Astrocyte of the cerebellum (primary cell): ENCODE measurements around the gene SCN3A.

Experiments
- DNase-seq: peaks from one replicate; pipeline ENCODE4 v3.0.0-alpha.2; 2011; ENCODE audit warnings: low read depth
- H3K4me3 ChIP-seq: 2 replicates; pipeline ENCODE4 v1.5.1; 2011; ENCODE audit warnings: mild to moderate bottlenecking, low read depth, low read length, moderate library complexity
- in situ Hi-C: cut with HindIII; loops from 2 replicates; pipeline ENCODE4 v1.10.0; 2017; ENCODE audit warnings: low sequenced_read_pairs
- TF ChIP-seq, protein P1 (sequence below): IDR thresholded peaks from 2 replicates; pipeline ENCODE4 v1.5.1; 2012; ENCODE audit warnings: low read length, low read depth, moderate library complexity, mild to moderate bottlenecking; ENCODE audit errors: missing control alignments

SCN3A gene

DNA sequence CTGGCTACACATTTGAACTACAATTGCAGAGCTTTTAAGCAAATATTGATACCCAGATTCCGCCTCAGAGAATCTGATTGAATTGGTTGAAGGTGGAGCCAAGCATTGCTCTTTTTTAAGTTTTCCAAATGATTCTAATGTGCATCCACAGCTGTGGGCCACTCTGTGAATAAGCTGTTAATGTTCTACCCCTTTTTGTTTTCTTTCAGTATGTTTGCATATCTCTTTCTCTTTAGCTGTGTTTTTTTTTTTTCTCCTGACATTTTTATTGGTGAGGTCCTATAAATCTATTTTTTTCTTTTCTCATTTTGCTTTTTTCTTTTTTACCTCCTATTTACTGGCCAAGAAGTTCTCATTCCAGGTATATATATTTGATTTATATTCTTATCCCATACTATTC is 6.5 kb downstream of the SCN3A start:
- in situ Hi-C loops, result no loop called here
- H3K4me3 ChIP-seq, result no peak overlapping the region
- no peak for DNase-seq
- TF ChIP-seq, protein P1, sequence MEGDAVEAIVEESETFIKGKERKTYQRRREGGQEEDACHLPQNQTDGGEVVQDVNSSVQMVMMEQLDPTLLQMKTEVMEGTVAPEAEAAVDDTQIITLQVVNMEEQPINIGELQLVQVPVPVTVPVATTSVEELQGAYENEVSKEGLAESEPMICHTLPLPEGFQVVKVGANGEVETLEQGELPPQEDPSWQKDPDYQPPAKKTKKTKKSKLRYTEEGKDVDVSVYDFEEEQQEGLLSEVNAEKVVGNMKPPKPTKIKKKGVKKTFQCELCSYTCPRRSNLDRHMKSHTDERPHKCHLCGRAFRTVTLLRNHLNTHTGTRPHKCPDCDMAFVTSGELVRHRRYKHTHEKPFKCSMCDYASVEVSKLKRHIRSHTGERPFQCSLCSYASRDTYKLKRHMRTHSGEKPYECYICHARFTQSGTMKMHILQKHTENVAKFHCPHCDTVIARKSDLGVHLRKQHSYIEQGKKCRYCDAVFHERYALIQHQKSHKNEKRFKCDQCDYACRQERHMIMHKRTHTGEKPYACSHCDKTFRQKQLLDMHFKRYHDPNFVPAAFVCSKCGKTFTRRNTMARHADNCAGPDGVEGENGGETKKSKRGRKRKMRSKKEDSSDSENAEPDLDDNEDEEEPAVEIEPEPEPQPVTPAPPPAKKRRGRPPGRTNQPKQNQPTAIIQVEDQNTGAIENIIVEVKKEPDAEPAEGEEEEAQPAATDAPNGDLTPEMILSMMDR, result no peak

DNA sequence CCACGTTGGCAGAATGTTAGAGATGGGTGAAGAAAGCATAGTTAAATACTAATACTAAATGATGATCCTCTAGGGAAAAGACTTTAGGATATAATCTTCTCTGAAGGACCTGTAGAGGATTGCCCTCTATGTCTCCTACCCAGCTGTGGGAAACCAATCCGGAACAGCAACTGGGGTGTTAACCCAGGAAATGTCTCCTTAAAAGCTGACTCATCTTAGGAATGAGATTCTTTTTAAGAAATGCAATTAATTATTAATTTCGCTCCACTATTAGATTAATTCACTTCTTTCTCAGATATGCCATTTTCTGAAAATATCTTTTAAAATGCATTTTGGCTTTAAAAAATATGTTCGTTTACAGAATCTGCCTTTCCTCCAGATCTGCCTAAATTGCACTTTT is 7.4 kb downstream of the SCN3A start:
- TF ChIP-seq, protein P1, result no peak
- DNase-seq, result no peak
- in situ Hi-C loops, result no loop called here
- H3K4me3 ChIP-seq, result no peak overlapping the region

DNA sequence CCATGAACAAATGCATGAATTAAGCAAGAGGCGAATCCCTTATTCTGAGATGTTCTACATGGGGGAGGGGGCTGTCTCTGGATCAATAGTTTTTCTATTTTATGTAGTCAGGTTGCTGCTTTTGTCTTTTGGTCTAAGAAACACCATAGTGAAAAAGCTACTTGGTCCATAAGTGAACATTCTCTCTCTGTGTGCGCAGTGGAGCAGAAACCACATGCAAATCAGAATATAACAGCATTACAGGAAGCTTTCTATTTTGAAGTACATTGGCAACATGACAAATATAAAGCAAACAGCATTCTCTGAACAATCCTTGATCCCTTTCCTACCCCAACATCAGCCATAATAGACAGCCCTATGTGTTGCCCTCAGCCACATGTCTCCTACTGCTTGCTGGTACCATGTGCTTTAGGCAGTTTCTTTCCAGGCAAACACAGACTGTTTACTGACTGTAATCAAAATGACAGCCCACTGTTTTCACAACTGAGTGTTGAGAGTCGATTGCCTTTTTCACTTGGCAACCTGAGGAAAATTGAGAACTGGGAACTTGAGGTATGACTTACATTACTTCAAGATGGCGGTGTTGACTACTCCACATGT is 10.6 kb downstream of the SCN3A start:
- in situ Hi-C loops, result no loop called here
- no peak overlapping the region for H3K4me3 ChIP-seq
- no peak for DNase-seq
- TF ChIP-seq, protein P1, result no peak

DNA sequence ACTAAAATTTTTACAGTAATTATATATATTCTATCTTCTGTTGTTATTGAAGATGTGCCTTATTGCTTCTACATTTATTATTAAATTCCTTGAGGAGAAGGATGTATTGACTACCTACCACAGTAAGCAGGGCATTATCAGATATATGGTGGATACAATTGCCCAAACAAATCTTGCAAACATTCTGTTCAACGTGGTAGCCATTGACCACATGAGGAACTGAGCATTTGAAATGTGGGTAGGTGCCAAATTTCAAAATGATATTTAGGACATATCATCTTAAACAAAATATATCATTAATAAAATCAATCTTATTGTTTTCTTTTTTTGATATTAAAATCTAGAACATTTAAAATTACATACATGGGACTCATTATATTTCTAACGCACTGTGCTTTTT is 11.1 kb downstream of the SCN3A start:
- TF ChIP-seq, protein P1, result no peak
- no peak overlapping the region for H3K4me3 ChIP-seq
- DNase-seq, result no peak
- in situ Hi-C loops, result no loop called here

DNA sequence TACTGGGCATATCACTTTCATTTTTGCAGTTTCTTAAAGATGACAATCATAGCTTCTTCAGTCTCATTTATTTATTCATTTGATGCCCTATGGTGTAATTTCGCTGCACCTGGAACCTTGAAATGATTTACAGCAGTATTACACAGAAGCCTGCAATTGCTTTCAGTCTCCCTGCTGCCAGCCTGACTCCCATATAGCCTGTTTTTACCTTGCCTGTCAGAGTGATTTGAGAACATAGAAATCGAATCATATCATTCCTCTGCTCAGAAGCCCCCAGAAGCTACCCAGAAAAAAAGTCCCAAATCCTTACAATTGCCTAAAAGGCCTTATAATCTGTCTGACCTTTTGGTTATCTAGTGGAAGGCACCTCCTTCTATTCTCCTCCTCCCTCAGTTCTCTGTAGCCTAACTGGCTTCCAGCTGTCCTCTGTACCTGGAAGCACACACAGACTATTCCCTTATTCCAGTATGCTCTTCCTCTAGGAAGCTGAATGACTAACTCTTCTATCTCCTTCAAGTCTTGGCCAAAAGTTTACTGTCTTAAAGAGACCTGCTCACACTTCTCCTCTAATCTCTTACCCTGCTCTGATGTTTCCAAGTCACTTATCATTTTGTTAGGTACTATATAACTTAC is 12.6 kb downstream of the SCN3A start:
- TF ChIP-seq, protein P1, result no peak
- no peak overlapping the region for H3K4me3 ChIP-seq
- in situ Hi-C loops, result no loop called here
- DNase-seq, result no peak

DNA sequence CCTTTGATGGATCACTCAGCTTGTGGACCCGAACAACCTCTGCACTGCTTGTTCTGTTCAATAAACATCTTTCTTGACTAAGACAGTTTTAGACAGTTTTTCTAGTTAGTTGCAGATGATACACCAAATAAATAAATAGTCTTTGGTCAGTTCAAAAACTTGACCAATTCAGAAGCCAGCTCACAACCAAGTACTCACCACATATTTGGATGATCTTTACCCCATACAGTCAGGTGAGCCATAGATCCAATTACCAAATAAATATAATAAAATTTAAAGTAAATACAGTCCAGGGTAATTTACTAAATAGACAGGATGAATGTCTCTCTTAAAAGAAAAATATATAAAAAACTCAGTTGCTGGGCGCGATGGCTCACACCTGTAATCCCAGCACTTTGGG is 18.2 kb downstream of the SCN3A start:
- TF ChIP-seq, protein P1, result no peak
- H3K4me3 ChIP-seq, result no peak overlapping the region
- in situ Hi-C loops, result no loop called here

More for the DNA sequence above, 18.2 kb downstream of the SCN3A start:
- DNase-seq, result no peak
